ENCODE results near the gene MYO7A.

- no peak for TF ChIP-seq CTCF (IDR thresholded peaks at IDR 0.05)
- TF ChIP-seq POLR2AphosphoS5 (IDR thresholded peaks at IDR 0.05): no peak
- TF ChIP-seq POLR2A (IDR thresholded peaks at IDR 0.05): no peak
Measured at GRCh38 chr11:77207019-77207485, 79.0 kb downstream of the MYO7A start.
